GM23338 (cell line): ENCODE measurements around the gene ZGRF1. TPM values are rescaled to one million over a fixed set of nuclear protein-coding genes. Genes with fewer than 3 reads are reported as not detected.

ENCODE experiments used
- ATAC-seq: fragments of 200-7000 bp; cut with Tn5 transposase; 3 replicates; pipeline ENCODE4 v1.9.1; 2020
- DNase-seq: peaks from one replicate; pipeline ENCODE4 v3.0.0-alpha.2; 2015; ENCODE audit warnings: low spot score
- H2AFZ ChIP-seq: fragments of 200-600 bp; sonication (generic); 2 replicates; pipeline ENCODE4 v1.8.0; 2016; ENCODE audit warnings: antibody characterized with exemption, mild to moderate bottlenecking, moderate library complexity
- H3F3A ChIP-seq: fragments of 200-600 bp; sonication (generic); replicated peaks from 2 replicates; pipeline ENCODE4 v1.8.0; 2017; ENCODE audit warnings: antibody characterized with exemption, mixed run types, low read depth
- H3K27ac ChIP-seq: fragments of 200-600 bp; sonication (generic); 2 replicates; pipeline ENCODE4 v1.6.1; 2016; ENCODE audit warnings: low read depth
- H3K27me3 ChIP-seq: fragments of 200-600 bp; sonication (generic); 2 replicates; pipeline ENCODE4 v1.8.0; 2016; ENCODE audit warnings: mild to moderate bottlenecking, mixed run types, moderate library complexity; ENCODE audit not compliant: insufficient read depth
- H3K36me3 ChIP-seq: fragments of 200-600 bp; sonication (generic); 2 replicates; pipeline ENCODE4 v1.8.0; 2016; ENCODE audit warnings: mild to moderate bottlenecking; ENCODE audit not compliant: insufficient read depth
- H3K4me1 ChIP-seq: fragments of 200-600 bp; sonication (generic); 2 replicates; pipeline ENCODE4 v1.8.0; 2016; ENCODE audit warnings: mild to moderate bottlenecking, moderate library complexity; ENCODE audit not compliant: insufficient read depth
- H3K4me2 ChIP-seq: fragments of 200-600 bp; sonication (generic); 2 replicates; pipeline ENCODE4 v1.7.1; 2017; ENCODE audit warnings: mixed run types
- H3K4me3 ChIP-seq: fragments of 200-600 bp; sonication (generic); 2 replicates; pipeline ENCODE4 v1.6.1; 2016; ENCODE audit warnings: mixed run types
- H3K79me2 ChIP-seq: fragments of 200-600 bp; sonication (generic); replicated peaks from 2 replicates; pipeline ENCODE4 v1.8.0; 2017; ENCODE audit warnings: mild to moderate bottlenecking; ENCODE audit not compliant: insufficient read depth
- H3K9me2 ChIP-seq: fragments of 200-600 bp; sonication (generic); 2 replicates; pipeline ENCODE4 v1.8.0; 2017; ENCODE audit not compliant: insufficient read depth
- H4K20me1 ChIP-seq: fragments of 200-600 bp; sonication (generic); replicated peaks from 2 replicates; pipeline ENCODE4 v1.8.0; 2017; ENCODE audit warnings: mild to moderate bottlenecking; ENCODE audit not compliant: insufficient read depth
- H3K27ac Mint-ChIP-seq: 2 replicates; pipeline ENCODE4 v1.8.0; 2020; ENCODE audit warnings: inconsistent platforms, mild to moderate bottlenecking, moderate library complexity, mixed read lengths
- H3K27me3 Mint-ChIP-seq: 3 replicates; pipeline ENCODE4 v1.8.0; 2022; ENCODE audit warnings: low read depth, mild to moderate bottlenecking, moderate library complexity, mixed read lengths, inconsistent platforms; ENCODE audit not compliant: insufficient read depth, poor library complexity
- H3K36me3 Mint-ChIP-seq: 3 replicates; pipeline ENCODE4 v1.8.0; 2021; ENCODE audit warnings: low read depth, mild to moderate bottlenecking, inconsistent platforms, moderate library complexity, mixed read lengths
- H3K4me1 Mint-ChIP-seq: 3 replicates; pipeline ENCODE4 v1.8.0; 2020; ENCODE audit warnings: mild to moderate bottlenecking, inconsistent platforms, mixed read lengths
- H3K4me3 Mint-ChIP-seq: 3 replicates; pipeline ENCODE4 v1.8.0; 2021; ENCODE audit warnings: moderate library complexity, mild to moderate bottlenecking, inconsistent platforms, mixed read lengths
- H3K9me3 Mint-ChIP-seq: 3 replicates; pipeline ENCODE4 v1.8.0; 2020; ENCODE audit warnings: moderate library complexity, mild to moderate bottlenecking, inconsistent platforms, mixed read lengths
- CREB1 ChIP-seq: fragments of 250-450 bp; sonication (Bioruptor Pico); IDR thresholded peaks from 2 replicates; pipeline ENCODE4 v1.5.0; 2020; ENCODE audit warnings: low read depth, mild to moderate bottlenecking, moderate library complexity
- EZH2 ChIP-seq: fragments of 200-600 bp; sonication (generic); IDR thresholded peaks from one replicate; pipeline ENCODE4 v1.8.0; 2017; ENCODE audit warnings: antibody characterized with exemption, mild to moderate bottlenecking, low read depth; ENCODE audit not compliant: unreplicated experiment
- JUNB ChIP-seq: IDR thresholded peaks from one replicate; pipeline ENCODE4 v1.6.1; 2016; ENCODE audit warnings: antibody characterized with exemption; ENCODE audit not compliant: unreplicated experiment
- NANOG ChIP-seq: IDR thresholded peaks from 2 replicates; pipeline ENCODE4 v1.6.1; 2016; ENCODE audit warnings: antibody characterized with exemption, borderline replicate concordance
- POLR2AphosphoS5 ChIP-seq: IDR thresholded peaks from 2 replicates; pipeline ENCODE4 v1.6.1; 2016; ENCODE audit warnings: antibody characterized with exemption, low read depth
- ZNF114 ChIP-seq: fragments of 250-450 bp; sonication (Bioruptor Pico); IDR thresholded peaks from 2 replicates; pipeline ENCODE4 v1.5.0; 2020; ENCODE audit warnings: mild to moderate bottlenecking, moderate library complexity
- polyA plus RNA-seq: library from polyadenylated mRNA; unstranded; fragments of >200 nt; fragmentation: Nextera tagmentation; extraction: Ambion mirVana; gene quantifications from 2 replicates; pipeline ENCODE4 v1.2.1, GENCODE V29; 2016
- total RNA-seq: library from RNA; depleted of rRNA; stranded (reverse); fragments of >200 nt; shearing (Covaris generic); gene quantifications from 2 replicates; pipeline ENCODE4 v1.2.3, GENCODE V29; 2014
- TF ChIP-seq, protein P1 (sequence below), 2 experiments: fragments of 200-600 bp in 1 of 2; sonication (generic) in 1 of 2; conservative IDR thresholded peaks; 2 replicates each; pipeline versions ENCODE4 v1.5.1 to v1.6.1; 2016 to 2017; ENCODE audit warnings: antibody characterized with exemption in 2 of 2, low read depth in 2 of 2, mild to moderate bottlenecking in 2 of 2, moderate library complexity in 1 of 2
- TF ChIP-seq, protein P2 (sequence below): IDR thresholded peaks from 2 replicates; pipeline ENCODE4 v1.6.1; 2016; ENCODE audit warnings: antibody characterized with exemption
- TF ChIP-seq, protein P3 (sequence below): fragments of 250-450 bp; sonication (Bioruptor Pico); IDR thresholded peaks from 2 replicates; pipeline ENCODE4 v1.5.0; 2020; ENCODE audit warnings: mild to moderate bottlenecking, moderate library complexity

ZGRF1 gene
- total and polyA plus RNA-seq, 2 experiments from 2014 or later = 41.7 to 62.6 TPM

DNA sequence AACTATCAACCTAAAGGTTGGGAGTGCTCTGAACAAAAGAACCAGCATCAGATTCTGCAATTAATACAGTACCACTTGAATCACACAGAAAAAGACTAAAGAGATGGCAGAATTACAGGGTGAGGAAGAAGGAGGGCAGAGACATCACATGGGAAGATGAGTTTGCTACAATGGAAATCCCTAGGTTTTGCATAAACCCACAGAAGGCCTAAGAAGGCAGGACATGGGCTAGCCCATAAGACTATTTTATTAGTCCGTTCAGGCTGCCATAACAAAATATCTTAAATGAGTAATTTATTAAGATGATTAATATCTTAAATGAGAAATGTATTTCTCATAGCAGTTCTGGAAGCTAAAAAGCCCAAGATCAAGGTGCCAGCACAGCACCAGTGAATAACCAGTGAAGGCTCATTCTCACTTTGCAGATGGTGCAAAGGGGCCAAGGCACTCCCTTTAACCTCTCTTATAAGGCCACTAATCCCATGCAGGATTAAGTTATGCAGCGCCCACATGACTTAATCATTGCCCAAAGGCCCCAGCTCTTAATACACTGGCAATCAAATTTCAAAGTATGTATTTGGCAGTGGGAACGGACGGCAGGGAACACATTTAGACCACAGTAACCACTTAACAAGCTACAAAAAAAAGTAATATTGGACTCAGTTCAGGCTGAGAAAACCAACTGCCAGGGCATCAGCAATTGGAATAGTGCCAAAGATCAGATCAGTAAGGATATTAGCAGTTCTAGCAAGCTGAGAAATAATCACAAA, 73.1 kb downstream of the ZGRF1 start:
- no peaks in the 10 kb centered on the region for H3F3A ChIP-seq
- no peaks in the 10 kb centered on the region for H3K79me2 ChIP-seq
- no peak overlapping the region for H3K4me2 ChIP-seq
- H3K4me1 ChIP-seq = no peaks in the 10 kb centered on the region
- Mint-ChIP-seq H3K36me3 (peaks cover 18% of the 10 kb centered on the region), H3K9me3 (no peaks in the 10 kb centered on the region), H3K4me3 (no peak overlapping the region), H3K27ac (no peak overlapping the region), H3K4me1 (no peaks in the 10 kb centered on the region), H3K27me3 (no peaks in the 10 kb centered on the region)
- no peaks in the 10 kb centered on the region for H3K36me3 ChIP-seq
- H3K27me3 ChIP-seq = no peaks in the 10 kb centered on the region
- no peak overlapping the region for H3K27ac ChIP-seq
- no peaks in the 10 kb centered on the region; the same call in 1 of the 2 replicates for H4K20me1 ChIP-seq
- H3K9me2 ChIP-seq = no peaks in the 10 kb centered on the region
- TF ChIP-seq JUNB = no peak
- TF ChIP-seq CREB1 (CRISPR knock-in tag) = no peak
- TF ChIP-seq, protein P1, sequence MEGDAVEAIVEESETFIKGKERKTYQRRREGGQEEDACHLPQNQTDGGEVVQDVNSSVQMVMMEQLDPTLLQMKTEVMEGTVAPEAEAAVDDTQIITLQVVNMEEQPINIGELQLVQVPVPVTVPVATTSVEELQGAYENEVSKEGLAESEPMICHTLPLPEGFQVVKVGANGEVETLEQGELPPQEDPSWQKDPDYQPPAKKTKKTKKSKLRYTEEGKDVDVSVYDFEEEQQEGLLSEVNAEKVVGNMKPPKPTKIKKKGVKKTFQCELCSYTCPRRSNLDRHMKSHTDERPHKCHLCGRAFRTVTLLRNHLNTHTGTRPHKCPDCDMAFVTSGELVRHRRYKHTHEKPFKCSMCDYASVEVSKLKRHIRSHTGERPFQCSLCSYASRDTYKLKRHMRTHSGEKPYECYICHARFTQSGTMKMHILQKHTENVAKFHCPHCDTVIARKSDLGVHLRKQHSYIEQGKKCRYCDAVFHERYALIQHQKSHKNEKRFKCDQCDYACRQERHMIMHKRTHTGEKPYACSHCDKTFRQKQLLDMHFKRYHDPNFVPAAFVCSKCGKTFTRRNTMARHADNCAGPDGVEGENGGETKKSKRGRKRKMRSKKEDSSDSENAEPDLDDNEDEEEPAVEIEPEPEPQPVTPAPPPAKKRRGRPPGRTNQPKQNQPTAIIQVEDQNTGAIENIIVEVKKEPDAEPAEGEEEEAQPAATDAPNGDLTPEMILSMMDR (conservative IDR thresholded peaks at IDR 0.05; ENCODE audit: low read depth in 2 of 2) = no peak
- TF ChIP-seq NANOG = no peak
- TF ChIP-seq, protein P2, sequence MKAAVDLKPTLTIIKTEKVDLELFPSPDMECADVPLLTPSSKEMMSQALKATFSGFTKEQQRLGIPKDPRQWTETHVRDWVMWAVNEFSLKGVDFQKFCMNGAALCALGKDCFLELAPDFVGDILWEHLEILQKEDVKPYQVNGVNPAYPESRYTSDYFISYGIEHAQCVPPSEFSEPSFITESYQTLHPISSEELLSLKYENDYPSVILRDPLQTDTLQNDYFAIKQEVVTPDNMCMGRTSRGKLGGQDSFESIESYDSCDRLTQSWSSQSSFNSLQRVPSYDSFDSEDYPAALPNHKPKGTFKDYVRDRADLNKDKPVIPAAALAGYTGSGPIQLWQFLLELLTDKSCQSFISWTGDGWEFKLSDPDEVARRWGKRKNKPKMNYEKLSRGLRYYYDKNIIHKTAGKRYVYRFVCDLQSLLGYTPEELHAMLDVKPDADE = no peak
- no peak for TF ChIP-seq POLR2AphosphoS5
- H3K4me3 ChIP-seq = no peak overlapping the region
- ATAC-seq (no peak), DNase-seq (no peak)
- no peak overlapping the region for H2AFZ ChIP-seq

DNA sequence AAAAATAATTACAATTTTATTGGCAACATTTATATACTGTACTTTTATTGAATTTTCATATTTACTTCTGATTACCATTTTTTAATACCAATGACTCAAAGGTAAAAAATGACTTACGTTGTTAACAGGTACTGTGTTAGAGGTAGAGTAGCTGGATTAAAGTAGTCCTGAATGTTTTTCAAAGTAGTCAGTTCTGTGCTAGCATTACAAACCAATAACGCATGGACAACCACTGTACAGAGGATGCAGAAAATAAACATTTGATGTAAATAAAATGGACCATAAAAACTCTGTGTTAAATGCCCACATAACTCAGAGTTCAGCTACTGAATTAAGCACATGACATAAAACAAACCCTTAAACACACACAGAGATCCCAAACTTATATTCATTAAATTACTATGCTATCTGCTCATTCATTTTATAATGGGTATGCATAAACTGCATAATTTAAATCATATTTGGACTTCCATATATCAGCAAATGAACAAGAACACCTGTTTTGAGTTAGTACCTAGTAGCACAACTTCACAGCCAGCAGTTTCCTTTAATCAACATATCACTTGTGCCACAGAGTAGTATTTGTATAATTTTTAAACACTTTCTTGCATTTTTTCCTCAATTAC, 74.3 kb downstream of the ZGRF1 start:
- H3K27ac Mint-ChIP-seq = no peak overlapping the region
- Histone ChIP-seq H3K27me3 (no peaks in the 10 kb centered on the region), H3K27ac (no peak overlapping the region), H3K4me2 (no peak overlapping the region), H2AFZ (no peak overlapping the region), H3K36me3 (no peaks in the 10 kb centered on the region), H4K20me1 (no peaks in the 10 kb centered on the region), H3K4me1 (no peaks in the 10 kb centered on the region), H3K79me2 (no peaks in the 10 kb centered on the region), H3K4me3 (no peak overlapping the region), H3F3A (no peaks in the 10 kb centered on the region), H3K9me2 (no peaks in the 10 kb centered on the region)
- no peaks in the 10 kb centered on the region for H3K27me3 Mint-ChIP-seq
- no peak overlapping the region for H3K4me3 Mint-ChIP-seq
- no peak for DNase-seq
- peaks cover 6% of the 10 kb centered on the region; the same call in 2 of the 3 replicates for H3K4me1 Mint-ChIP-seq
- H3K9me3 Mint-ChIP-seq = no peaks in the 10 kb centered on the region
- ATAC-seq = no peak
- peaks cover 17% of the 10 kb centered on the region for H3K36me3 Mint-ChIP-seq
- TF ChIP-seq ZNF114 (CRISPR knock-in tag) (no peak), NANOG (no peak), EZH2 (no peak), CREB1 (CRISPR knock-in tag) (no peak)
- TF ChIP-seq, protein P3, sequence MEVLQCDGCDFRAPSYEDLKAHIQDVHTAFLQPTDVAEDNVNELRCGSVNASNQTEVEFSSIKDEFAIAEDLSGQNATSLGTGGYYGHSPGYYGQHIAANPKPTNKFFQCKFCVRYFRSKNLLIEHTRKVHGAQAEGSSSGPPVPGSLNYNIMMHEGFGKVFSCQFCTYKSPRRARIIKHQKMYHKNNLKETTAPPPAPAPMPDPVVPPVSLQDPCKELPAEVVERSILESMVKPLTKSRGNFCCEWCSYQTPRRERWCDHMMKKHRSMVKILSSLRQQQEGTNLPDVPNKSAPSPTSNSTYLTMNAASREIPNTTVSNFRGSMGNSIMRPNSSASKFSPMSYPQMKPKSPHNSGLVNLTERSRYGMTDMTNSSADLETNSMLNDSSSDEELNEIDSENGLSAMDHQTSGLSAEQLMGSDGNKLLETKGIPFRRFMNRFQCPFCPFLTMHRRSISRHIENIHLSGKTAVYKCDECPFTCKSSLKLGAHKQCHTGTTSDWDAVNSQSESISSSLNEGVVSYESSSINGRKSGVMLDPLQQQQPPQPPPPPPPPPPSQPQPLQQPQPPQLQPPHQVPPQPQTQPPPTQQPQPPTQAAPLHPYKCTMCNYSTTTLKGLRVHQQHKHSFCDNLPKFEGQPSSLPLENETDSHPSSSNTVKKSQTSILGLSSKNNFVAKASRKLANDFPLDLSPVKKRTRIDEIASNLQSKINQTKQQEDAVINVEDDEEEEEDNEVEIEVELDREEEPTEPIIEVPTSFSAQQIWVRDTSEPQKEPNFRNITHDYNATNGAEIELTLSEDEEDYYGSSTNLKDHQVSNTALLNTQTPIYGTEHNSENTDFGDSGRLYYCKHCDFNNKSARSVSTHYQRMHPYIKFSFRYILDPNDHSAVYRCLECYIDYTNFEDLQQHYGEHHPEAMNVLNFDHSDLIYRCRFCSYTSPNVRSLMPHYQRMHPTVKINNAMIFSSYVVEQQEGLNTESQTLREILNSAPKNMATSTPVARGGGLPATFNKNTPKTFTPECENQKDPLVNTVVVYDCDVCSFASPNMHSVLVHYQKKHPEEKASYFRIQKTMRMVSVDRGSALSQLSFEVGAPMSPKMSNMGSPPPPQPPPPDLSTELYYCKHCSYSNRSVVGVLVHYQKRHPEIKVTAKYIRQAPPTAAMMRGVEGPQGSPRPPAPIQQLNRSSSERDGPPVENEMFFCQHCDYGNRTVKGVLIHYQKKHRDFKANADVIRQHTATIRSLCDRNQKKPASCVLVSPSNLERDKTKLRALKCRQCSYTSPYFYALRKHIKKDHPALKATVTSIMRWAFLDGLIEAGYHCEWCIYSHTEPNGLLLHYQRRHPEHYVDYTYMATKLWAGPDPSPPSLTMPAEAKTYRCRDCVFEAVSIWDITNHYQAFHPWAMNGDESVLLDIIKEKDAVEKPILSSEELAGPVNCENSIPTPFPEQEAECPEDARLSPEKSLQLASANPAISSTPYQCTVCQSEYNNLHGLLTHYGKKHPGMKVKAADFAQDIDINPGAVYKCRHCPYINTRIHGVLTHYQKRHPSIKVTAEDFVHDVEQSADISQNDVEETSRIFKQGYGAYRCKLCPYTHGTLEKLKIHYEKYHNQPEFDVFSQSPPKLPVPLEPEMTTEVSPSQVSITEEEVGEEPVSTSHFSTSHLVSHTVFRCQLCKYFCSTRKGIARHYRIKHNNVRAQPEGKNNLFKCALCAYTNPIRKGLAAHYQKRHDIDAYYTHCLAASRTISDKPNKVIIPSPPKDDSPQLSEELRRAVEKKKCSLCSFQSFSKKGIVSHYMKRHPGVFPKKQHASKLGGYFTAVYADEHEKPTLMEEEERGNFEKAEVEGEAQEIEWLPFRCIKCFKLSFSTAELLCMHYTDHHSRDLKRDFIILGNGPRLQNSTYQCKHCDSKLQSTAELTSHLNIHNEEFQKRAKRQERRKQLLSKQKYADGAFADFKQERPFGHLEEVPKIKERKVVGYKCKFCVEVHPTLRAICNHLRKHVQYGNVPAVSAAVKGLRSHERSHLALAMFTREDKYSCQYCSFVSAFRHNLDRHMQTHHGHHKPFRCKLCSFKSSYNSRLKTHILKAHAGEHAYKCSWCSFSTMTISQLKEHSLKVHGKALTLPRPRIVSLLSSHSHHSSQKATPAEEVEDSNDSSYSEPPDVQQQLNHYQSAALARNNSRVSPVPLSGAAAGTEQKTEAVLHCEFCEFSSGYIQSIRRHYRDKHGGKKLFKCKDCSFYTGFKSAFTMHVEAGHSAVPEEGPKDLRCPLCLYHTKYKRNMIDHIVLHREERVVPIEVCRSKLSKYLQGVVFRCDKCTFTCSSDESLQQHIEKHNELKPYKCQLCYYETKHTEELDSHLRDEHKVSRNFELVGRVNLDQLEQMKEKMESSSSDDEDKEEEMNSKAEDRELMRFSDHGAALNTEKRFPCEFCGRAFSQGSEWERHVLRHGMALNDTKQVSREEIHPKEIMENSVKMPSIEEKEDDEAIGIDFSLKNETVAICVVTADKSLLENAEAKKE (CRISPR knock-in tag) = no peak
